HG02852 (cell line): ENCODE measurements around the gene DOCK3.

ENCODE experiments used
- ATAC-seq: cut with Tn5 transposase; IDR thresholded peaks from one replicate; pipeline ENCODE4 v1.9.1; 2021; ENCODE audit warnings: mild to moderate bottlenecking, moderate library complexity; ENCODE audit not compliant: unreplicated experiment

Gene DOCK3

DNA sequence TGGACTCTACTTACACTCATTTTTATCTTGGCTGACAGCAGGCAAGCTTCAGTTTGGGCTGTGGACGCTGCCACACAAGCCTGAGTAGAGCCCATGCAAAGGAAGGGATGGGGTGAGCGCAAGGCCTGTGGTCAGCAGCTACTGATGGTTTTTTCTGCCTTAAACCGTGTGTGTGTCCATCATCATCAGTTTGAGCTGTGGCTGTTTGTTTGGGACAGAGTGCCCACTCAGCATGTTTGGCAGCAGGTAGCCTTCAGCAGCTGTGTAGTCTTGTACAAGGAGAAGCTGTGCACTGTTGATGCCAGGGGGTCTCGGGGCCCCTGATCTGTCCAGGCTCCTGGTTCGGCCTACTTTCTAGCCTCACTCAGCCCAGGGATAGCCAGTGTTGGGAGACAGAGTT, 719.8 kb downstream of the DOCK3 start:
- ATAC-seq = no peak

DNA sequence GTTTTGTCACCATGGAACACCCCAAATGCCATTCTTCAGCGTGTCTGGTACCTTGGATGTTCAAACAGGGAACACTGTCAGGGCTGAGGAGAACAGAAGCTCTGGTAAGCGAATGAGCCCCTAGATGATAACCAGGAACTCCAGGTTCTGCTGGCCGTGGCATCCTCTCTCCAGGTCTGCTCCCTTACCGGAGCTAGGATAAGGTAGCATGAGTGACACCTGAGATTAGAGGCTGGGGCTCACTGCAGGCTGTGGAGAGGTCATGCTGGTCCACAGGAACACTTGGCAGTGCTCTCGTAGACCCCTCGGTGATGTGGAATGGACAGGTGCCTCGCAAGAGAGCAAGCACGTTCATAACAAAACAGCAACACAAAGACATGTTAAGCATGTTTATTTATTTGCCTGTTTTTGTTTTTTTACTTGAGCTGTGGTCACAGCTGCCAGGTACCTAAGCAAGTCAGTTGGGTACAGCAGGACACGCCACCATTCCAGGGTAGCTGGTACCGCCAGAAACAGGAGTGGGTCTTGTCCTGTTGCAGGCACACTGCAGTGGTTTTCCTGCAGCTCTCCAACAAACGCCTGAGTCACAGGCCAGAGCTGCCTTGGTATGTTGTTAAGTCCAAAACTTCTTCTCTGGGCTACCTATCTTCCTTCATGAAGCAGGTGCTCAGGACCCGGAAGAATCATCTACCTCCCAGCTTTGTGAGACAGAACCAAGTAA, 720.9 kb downstream of the DOCK3 start:
- ATAC-seq = no peak

DNA sequence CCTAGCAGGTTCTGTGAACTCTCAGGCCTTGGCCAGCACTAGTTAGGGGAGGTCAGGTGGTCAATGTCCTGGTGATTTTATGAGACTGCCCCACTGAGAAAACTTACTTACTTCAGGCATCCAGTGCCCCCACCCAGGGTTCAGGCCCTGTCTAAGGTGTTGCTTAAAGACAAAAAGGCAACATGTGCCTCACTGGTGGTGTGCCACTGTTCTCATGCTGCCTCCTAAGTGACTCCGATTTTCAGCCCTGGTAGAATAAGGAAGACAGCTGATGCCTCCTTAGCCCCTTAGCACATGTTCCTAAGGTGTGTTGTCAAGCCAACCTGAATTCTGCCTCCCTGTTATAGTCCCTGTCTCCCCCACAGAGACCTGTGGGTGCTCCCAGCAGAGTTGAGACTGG, 721.7 kb downstream of the DOCK3 start:
- no peak for ATAC-seq

DNA sequence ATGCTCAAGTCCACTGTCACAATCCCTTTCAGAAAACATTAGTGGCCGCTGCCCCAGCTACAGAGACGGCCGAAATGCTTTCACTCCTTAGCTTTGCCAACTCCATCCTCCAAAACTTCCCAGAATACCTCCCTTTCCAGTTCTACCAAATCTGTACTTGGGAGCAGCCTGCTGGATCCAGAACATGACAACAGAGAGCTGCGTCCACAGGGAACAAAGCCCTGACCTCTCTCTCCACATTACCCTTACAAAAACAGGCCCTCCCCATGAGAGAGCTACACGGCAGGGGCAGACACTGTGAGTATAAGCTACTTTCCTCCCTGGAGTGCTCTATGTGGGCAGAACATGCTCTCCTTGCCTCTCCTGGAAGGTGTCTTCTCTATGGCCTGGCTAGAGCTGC, 722.7 kb downstream of the DOCK3 start:
- no peak for ATAC-seq

DNA sequence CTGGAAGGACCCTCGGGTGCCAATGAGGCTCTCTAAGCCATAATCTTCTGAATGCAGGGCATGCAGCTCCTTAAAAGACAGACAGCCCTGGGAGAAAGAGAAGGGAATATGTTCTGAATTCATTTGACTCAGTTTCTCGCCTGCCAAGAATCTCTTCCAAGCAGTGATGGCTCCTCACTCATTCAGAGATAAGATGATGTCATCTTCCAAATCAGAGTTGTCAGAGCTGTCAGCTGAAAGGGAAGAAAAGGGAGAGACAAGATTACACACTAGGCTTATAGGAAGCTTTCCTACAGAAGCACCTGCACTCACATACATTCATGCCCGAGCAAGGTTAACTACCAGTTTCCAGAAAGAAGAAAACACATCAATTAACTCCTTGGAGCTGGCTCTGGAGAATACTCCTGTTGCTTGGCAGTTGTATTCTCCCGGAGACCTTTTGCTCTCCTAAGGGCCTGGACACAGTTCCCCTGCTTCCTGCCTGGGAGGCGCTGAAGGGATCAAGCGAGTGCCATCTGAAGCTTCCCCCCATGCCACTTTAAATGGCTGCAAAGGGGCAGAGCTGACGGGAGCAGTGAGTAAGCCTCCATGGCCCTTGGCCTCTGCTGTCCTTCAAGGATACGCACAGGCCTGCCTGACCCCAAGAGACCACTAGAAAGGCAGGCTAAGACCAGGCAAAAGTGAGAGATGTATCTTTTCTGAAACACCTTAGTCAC, 724.0 kb downstream of the DOCK3 start:
- no peak for ATAC-seq

DNA sequence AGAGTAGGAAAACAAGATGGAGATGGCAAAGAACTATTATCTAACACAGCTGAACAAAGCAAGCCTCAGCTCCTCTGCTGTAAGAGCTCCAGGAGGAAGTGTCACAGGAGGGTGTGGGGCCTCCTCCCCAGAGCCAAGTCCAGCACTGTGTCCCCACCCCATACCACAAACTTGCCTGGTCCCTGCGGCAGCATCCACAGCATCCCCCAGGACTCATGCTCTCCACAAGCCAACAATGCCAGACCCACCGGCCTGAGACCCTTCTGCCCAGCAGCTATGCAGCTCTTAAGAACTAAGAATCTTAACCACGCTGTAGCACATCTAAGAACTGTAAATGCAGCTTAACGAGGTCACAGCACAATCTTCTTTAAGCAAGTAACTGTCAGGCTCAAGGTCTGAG, 725.4 kb downstream of the DOCK3 start:
- no peak for ATAC-seq

DNA sequence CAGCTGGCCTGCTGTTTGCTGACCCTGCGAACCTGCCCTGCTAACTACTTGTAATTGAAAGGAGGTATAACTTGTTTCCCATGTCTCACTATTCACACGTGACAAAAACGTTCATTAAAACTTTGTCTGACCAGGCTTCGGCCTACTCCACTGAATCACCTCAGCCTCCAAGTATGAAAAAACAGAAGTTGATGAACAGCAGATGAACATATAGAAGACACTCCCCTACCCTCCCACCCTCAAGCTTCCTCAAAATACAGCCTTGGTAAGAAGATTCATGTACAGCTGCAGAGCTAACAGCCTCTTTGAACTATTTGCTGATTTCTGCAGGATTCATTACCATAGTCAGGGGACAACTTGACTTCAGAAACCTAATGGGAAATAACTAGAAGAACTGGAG, 727.0 kb downstream of the DOCK3 start:
- no peak for ATAC-seq

DNA sequence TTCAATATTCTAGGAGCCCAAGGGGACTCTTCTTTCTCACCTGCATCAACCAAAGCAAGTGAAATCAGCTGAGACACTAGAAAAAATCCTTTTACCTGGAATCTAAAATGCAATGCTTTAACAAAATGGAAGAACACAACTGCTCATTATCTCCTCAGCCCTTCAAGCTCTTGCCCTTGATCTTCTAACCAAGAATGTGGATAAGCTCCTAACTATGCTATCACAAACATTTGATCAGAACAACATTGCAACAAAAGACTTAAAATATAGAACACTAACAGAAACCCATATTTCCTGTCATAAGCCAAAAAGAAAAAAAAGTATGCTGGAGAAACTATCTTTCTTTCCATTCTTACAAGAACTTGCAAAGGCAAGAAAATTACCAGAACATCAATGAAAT, 728.9 kb downstream of the DOCK3 start:
- no peak for ATAC-seq

DNA sequence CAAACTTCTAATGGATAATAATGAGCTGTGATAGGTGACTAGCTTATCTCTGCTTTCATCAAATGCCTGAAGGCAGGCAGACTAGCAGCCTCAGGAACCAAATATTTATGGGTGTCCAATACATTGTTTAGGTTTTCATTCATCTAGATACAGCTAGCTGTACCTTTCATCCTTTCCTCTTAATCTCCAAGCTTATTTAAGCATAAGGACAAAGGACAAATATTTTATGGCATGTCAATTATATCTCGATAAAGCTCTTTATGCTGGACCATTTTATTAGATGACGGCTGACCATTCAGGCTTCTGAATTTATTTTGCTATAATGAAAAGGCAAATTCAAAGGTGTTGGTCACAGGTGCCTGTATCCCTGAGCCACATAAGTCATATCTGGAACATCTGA, 733.3 kb downstream of the DOCK3 start:
- no peak for ATAC-seq

DNA sequence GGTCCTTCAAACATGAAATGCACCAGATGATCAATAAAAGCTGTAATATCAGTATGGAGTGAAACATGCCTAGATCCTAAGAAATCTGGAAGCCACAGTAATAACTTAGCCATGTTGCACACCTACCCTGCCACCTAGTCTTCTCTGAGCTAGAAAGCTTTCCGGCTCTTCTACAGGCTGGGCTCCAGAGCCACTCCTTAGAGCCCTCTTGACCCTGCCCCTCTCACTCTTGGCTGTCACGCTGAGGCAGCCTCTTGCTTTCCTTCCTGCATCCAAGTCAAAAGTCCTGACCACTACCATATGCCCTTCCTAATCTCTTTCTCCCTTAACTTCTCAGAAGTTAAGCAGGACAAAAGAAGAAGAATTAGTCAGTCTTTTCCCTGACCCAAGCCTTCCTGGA, 734.1 kb downstream of the DOCK3 start:
- no peak for ATAC-seq

DNA sequence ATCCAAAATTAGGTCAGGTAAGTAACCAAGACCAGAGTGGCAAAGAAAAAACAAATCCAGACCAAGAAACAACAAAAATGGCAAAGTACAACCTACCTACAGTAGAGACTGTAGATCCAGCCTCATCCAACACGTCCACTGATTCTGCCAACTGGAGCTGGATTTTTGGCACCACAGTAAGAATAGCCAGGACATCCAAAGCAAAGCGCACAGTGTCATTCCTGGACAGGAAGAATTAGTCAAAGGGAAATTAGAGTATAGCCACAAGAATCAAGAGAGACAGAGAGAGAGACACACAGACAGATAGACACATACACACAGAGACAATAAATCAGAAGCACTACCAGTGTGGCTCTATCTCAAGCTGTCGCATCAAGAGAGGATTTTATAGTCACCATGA, 747.5 kb downstream of the DOCK3 start:
- no peak for ATAC-seq

DNA sequence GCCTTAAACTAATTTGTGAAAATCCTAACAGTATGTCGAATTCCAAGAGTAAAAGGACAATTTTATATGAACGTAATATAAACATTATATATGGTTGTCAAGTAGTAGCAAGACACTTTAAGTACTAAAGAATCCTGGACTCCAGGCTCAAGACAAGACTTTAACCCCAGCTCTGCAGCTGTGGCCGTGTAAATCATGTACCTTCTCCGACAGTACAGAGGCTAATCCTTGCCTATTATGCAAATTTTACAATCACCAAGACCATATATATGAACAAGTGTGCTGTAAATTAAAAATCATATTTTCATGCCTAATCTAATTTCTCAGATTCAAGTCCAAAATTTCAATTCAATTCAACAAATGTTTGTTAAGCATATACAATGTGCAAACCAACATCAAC, 752.2 kb downstream of the DOCK3 start:
- ATAC-seq = no peak

DNA sequence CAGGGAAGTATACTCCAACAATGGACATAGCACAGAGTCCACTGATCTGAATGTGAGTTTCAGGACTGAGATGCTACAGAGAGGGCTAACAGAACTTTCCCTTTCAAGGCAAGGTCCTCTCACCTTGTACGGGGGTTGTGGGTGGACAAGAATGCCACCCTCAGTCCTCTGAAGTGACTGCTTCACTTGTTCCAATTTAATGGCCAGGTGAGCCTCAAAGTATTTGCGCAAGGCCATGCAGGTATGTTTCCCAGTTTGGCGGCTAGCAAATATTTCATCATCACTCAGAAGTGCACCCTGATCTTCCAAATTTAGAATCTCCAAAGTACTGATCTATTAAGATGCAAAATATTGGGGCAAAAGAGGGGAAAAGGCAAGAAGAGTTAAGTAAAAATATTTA, 754.4 kb downstream of the DOCK3 start:
- no peak for ATAC-seq
